HepG2 (cell line): ENCODE data around the gene BRCA1. TPM values are rescaled to one million over a fixed set of nuclear protein-coding genes. Genes with fewer than 3 reads are reported as not detected.
A peak's percentile ranks its signal among the peaks of the same experiment; 100 is the strongest.

Source experiments
- FOXO1 ChIP-seq: sonication (generic); formaldehyde crosslinking; IDR thresholded peaks from 2 replicates; pipeline ENCODE4 v1.4.0; 2020; ENCODE audit warnings: missing genetic modification reagents
- HDAC1 ChIP-seq: sonication (generic); formaldehyde crosslinking; IDR thresholded peaks from 2 replicates; pipeline ENCODE4 v1.5.1; 2020; ENCODE audit warnings: mild to moderate bottlenecking, missing genetic modification reagents
- JARID2 ChIP-seq: sonication (generic); formaldehyde crosslinking; IDR thresholded peaks from 2 replicates; pipeline ENCODE4 v1.8.1; 2023; ENCODE audit warnings: missing genetic modification reagents, inconsistent platforms; ENCODE audit not compliant: insufficient replicate concordance
- KLF6 ChIP-seq: IDR thresholded peaks from 2 replicates; pipeline ENCODE4 v1.8.0; 2016; ENCODE audit warnings: missing biosample characterization, missing genetic modification reagents
- MAZ ChIP-seq, 2 experiments: sonication (generic) in 1 of 2; formaldehyde crosslinking in 1 of 2; IDR thresholded peaks; 2 replicates each; pipeline versions ENCODE4 v1.5.0 to v1.6.1; 2012 to 2020; ENCODE audit warnings: low read depth in 2 of 2, mild to moderate bottlenecking in 2 of 2, borderline replicate concordance in 1 of 2, improper control_type of control experiment in 1 of 2, low read length in 1 of 2, missing genetic modification reagents in 1 of 2, moderate library complexity in 1 of 2
- MIER3 ChIP-seq: IDR thresholded peaks from 2 replicates; pipeline ENCODE4 v1.6.1; 2016; ENCODE audit warnings: missing compliant biosample characterization, borderline replicate concordance
- MXD4 ChIP-seq: IDR thresholded peaks from 2 replicates; pipeline ENCODE4 v1.6.1; 2016; ENCODE audit warnings: mild to moderate bottlenecking, missing biosample characterization, missing genetic modification reagents
- NFE2L2 ChIP-seq: fragments of 150-350 bp; IDR thresholded peaks from 2 replicates; pipeline ENCODE4 v1.6.1; 2014; ENCODE audit warnings: low read length
- NFIC ChIP-seq: IDR thresholded peaks from 2 replicates; pipeline ENCODE4 v1.6.1; 2012; ENCODE audit warnings: mild to moderate bottlenecking, low read length, inconsistent platforms
- NKX3-1 ChIP-seq: sonication (generic); formaldehyde crosslinking; IDR thresholded peaks from 2 replicates; pipeline ENCODE4 v1.5.0; 2020; ENCODE audit warnings: missing genetic modification reagents
- PHF21A ChIP-seq: sonication (generic); formaldehyde crosslinking; IDR thresholded peaks from 2 replicates; pipeline ENCODE4 v1.5.0; 2020; ENCODE audit warnings: mild to moderate bottlenecking, missing genetic modification reagents
- RORA ChIP-seq: sonication (generic); formaldehyde crosslinking; IDR thresholded peaks from 2 replicates; pipeline ENCODE4 v1.5.0; 2020; ENCODE audit warnings: mild to moderate bottlenecking, missing genetic modification reagents, moderate library complexity
- TIGD3 ChIP-seq: sonication (generic); formaldehyde crosslinking; IDR thresholded peaks from 2 replicates; pipeline ENCODE4 v1.5.1; 2020; ENCODE audit warnings: mild to moderate bottlenecking, missing genetic modification reagents, borderline replicate concordance
- ZNF432 ChIP-seq: sonication (generic); formaldehyde crosslinking; IDR thresholded peaks from 2 replicates; pipeline ENCODE4 v1.5.0; 2020; ENCODE audit warnings: missing genetic modification reagents, mild to moderate bottlenecking, borderline replicate concordance
- polyA plus RNA-seq, 8 experiments: library from polyadenylated mRNA; depleted of rRNA in 3 of 8; stranded (reverse) in 7 of 8; unstranded in 1 of 8; fragments of >200 nt; fragmentation: Illumina TruSeq in 4 of 8; extraction: Trizol in 4 of 8; gene quantifications; 2 replicates each; pipeline versions ENCODE4 v1.2.1 to v1.2.3, GENCODE V29; 2011 to 2016; ENCODE audit warnings: low read depth in 4 of 8, missing spikeins in 1 of 8, mixed read lengths in 1 of 8; ENCODE audit not compliant: insufficient read depth in 1 of 8
- total RNA-seq, 5 experiments: library from RNA; depleted of rRNA; stranded (reverse); fragments of >200 nt; fragmentation: Illumina TruSeq; extraction: Trizol; gene quantifications; 2 replicates each; pipeline ENCODE4 v1.2.3, GENCODE V29; 2016; ENCODE audit warnings: low read depth in 1 of 5
- TF ChIP-seq, protein P1 (sequence below): sonication (generic); formaldehyde crosslinking; IDR thresholded peaks from 2 replicates; pipeline ENCODE4; 2020; ENCODE audit warnings: missing genetic modification reagents, mild to moderate bottlenecking, borderline replicate concordance
- TF ChIP-seq, protein P2 (sequence below): sonication (generic); formaldehyde crosslinking; IDR thresholded peaks from 2 replicates; pipeline ENCODE4 v1.4.0; 2020; ENCODE audit warnings: missing genetic modification reagents
- TF ChIP-seq, protein P3 (sequence below): sonication (generic); formaldehyde crosslinking; IDR thresholded peaks from 2 replicates; pipeline ENCODE4 v1.4.0; 2020; ENCODE audit warnings: missing genetic modification reagents, borderline replicate concordance

BRCA1 gene
- total and polyA plus RNA-seq, 2 of the 13 experiments (the other 11 are each of a cell fraction or from before 2014, with no cell fraction given), result 13.3 to 37.5 TPM

- peak; percentile 98 for TF ChIP-seq FOXO1 (CRISPR knock-in tag)
- TF ChIP-seq TIGD3 (CRISPR knock-in tag), result 0 out of 2 replicates have a peak, but pooled peaks have one; percentile 19
- peak; percentile 95 for TF ChIP-seq KLF6 (CRISPR knock-in tag)
- TF ChIP-seq, protein P1, sequence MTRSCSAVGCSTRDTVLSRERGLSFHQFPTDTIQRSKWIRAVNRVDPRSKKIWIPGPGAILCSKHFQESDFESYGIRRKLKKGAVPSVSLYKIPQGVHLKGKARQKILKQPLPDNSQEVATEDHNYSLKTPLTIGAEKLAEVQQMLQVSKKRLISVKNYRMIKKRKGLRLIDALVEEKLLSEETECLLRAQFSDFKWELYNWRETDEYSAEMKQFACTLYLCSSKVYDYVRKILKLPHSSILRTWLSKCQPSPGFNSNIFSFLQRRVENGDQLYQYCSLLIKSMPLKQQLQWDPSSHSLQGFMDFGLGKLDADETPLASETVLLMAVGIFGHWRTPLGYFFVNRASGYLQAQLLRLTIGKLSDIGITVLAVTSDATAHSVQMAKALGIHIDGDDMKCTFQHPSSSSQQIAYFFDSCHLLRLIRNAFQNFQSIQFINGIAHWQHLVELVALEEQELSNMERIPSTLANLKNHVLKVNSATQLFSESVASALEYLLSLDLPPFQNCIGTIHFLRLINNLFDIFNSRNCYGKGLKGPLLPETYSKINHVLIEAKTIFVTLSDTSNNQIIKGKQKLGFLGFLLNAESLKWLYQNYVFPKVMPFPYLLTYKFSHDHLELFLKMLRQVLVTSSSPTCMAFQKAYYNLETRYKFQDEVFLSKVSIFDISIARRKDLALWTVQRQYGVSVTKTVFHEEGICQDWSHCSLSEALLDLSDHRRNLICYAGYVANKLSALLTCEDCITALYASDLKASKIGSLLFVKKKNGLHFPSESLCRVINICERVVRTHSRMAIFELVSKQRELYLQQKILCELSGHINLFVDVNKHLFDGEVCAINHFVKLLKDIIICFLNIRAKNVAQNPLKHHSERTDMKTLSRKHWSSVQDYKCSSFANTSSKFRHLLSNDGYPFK (CRISPR knock-in tag), result no peak
- TF ChIP-seq, protein P2, sequence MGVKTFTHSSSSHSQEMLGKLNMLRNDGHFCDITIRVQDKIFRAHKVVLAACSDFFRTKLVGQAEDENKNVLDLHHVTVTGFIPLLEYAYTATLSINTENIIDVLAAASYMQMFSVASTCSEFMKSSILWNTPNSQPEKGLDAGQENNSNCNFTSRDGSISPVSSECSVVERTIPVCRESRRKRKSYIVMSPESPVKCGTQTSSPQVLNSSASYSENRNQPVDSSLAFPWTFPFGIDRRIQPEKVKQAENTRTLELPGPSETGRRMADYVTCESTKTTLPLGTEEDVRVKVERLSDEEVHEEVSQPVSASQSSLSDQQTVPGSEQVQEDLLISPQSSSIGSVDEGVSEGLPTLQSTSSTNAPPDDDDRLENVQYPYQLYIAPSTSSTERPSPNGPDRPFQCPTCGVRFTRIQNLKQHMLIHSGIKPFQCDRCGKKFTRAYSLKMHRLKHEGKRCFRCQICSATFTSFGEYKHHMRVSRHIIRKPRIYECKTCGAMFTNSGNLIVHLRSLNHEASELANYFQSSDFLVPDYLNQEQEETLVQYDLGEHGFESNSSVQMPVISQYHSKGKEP (CRISPR knock-in tag), result no peak
- TF ChIP-seq NKX3-1 (CRISPR knock-in tag), result peak; percentile 77; the same call in 1 of the 2 replicates
- peak; percentile 84 for TF ChIP-seq MXD4
- TF ChIP-seq, protein P3, sequence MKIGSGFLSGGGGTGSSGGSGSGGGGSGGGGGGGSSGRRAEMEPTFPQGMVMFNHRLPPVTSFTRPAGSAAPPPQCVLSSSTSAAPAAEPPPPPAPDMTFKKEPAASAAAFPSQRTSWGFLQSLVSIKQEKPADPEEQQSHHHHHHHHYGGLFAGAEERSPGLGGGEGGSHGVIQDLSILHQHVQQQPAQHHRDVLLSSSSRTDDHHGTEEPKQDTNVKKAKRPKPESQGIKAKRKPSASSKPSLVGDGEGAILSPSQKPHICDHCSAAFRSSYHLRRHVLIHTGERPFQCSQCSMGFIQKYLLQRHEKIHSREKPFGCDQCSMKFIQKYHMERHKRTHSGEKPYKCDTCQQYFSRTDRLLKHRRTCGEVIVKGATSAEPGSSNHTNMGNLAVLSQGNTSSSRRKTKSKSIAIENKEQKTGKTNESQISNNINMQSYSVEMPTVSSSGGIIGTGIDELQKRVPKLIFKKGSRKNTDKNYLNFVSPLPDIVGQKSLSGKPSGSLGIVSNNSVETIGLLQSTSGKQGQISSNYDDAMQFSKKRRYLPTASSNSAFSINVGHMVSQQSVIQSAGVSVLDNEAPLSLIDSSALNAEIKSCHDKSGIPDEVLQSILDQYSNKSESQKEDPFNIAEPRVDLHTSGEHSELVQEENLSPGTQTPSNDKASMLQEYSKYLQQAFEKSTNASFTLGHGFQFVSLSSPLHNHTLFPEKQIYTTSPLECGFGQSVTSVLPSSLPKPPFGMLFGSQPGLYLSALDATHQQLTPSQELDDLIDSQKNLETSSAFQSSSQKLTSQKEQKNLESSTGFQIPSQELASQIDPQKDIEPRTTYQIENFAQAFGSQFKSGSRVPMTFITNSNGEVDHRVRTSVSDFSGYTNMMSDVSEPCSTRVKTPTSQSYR (CRISPR knock-in tag), result peak; percentile 76
- TF ChIP-seq MIER3 (CRISPR knock-in tag), result peak; percentile 99
- peak; percentile 84; the same call in 1 of the 2 replicates for TF ChIP-seq NFIC
- TF ChIP-seq HDAC1 (CRISPR knock-in tag), result peak; percentile 75; the same call in 1 of the 2 replicates
- TF ChIP-seq MAZ (IDR thresholded peaks at IDR 0.05; ENCODE audit: borderline replicate concordance, low read depth, low read length), result no peak
- peak; percentile 40; the same call in 1 of the 2 replicates for TF ChIP-seq MAZ (CRISPR knock-in tag; IDR thresholded peaks at IDR 0.05; ENCODE audit: low read depth)
- no peak for TF ChIP-seq NFE2L2
- TF ChIP-seq JARID2, result no peak
- peak; percentile 90 for TF ChIP-seq PHF21A (CRISPR knock-in tag)
- no peak for TF ChIP-seq RORA (CRISPR knock-in tag)
- no peak for TF ChIP-seq ZNF432 (CRISPR knock-in tag)
These were observed 56.4 kb downstream of the BRCA1 start (continued) for GRCh38 chr17:43068570-43069367.
